ENCODE data around the gene BRD2. TPM values are rescaled to one million over a fixed set of nuclear protein-coding genes. Genes with fewer than 3 reads are reported as not detected.

BRD2 gene
- total and polyA plus RNA-seq, 11 donors: 56.8 to 107 (median 73.1) TPM

GRCh38 chr6:32979720-32980487, 11.5 kb downstream of the BRD2 start:
- intact Hi-C loops (cut with DNase I): loop anchor here in 1 of 10 donors (10.0 kb wide), 1 partner anchor 785 kb away; the partner anchor contains the start of genes GPSM3 and PBX2

GRCh38 chr6:32980488-32981038, 12.2 kb downstream of the BRD2 start:
- peaks cover 7 to 82% (median 65%) of the 10 kb centered on the region in 9 donors for H3K36me3 ChIP-seq
- intact Hi-C loops (cut with DNase I): no loop called here
- ATAC-seq: no peak
- DNase-seq: no peak
- H3K27me3 ChIP-seq: no peaks in the 10 kb centered on the region
- no peak overlapping the region for H3K4me3 ChIP-seq
- TF ChIP-seq POLR2A (IDR thresholded peaks at IDR 0.05) (no peak), CTCF (IDR thresholded peaks at IDR 0.05) (no peak)
- no peaks in the 10 kb centered on the region for H3K9me3 ChIP-seq
- H3K27ac ChIP-seq: peak overlapping the region in 1 of 12 donors; percentile 17
- WGBS, 4 donors: 65 to 72% (median 70%) methylated on average over 11 of the region's 11 CpGs
- H3K4me1 ChIP-seq: peaks cover 0 to 52% (median 31%) of the 10 kb centered on the region in 12 donors

More at GRCh38 chr6:32979720-32980487, 11.5 kb downstream of the BRD2 start:
- peak overlapping the region in 1 of 12 donors; percentile 17 for H3K27ac ChIP-seq
- 87 to 88% (median 87%) methylated on average over 12 of the region's 12 CpGs for WGBS, 4 donors
- peaks cover 7 to 89% (median 72%) of the 10 kb centered on the region in 9 donors for H3K36me3 ChIP-seq
- TF ChIP-seq POLR2A (IDR thresholded peaks at IDR 0.05) (no peak), CTCF (IDR thresholded peaks at IDR 0.05) (no peak)
- no peaks in the 10 kb centered on the region for H3K9me3 ChIP-seq
- no peaks in the 10 kb centered on the region for H3K27me3 ChIP-seq
- DNase-seq (no peak), ATAC-seq (no peak)
- H3K4me1 ChIP-seq: peaks cover 0 to 58% (median 35%) of the 10 kb centered on the region in 12 donors
- no peak overlapping the region for H3K4me3 ChIP-seq

GRCh38 chr6:32982084-32982701, 13.8 kb downstream of the BRD2 start:
- H3K4me1 ChIP-seq: peaks cover 0 to 35% (median 16%) of the 10 kb centered on the region in 12 donors
- H3K4me3 ChIP-seq: no peak overlapping the region
- H3K36me3 ChIP-seq: peaks cover 2 to 66% (median 49%) of the 10 kb centered on the region in 9 donors
- intact Hi-C loops (cut with DNase I): loop anchor here in 1 of 10 donors (2.0 kb wide), 1 partner anchor 47 kb away; no protein-coding TSS in a partner anchor
- WGBS, 4 donors: 52 to 72% (median 66%) methylated on average over 8 of the region's 8 CpGs
- no peaks in the 10 kb centered on the region for H3K9me3 ChIP-seq
- ATAC-seq: no peak
- TF ChIP-seq POLR2A (IDR thresholded peaks at IDR 0.05) (no peak), CTCF (IDR thresholded peaks at IDR 0.05) (no peak)
- DNase-seq: no peak
- no peaks in the 10 kb centered on the region for H3K27me3 ChIP-seq
- peak overlapping the region in 1 of 12 donors; percentile 68 for H3K27ac ChIP-seq

All from heart left ventricle (tissue), 16 donors.